Measurements from ENCODE around the gene OARD1. TPM values are rescaled to one million over a fixed set of nuclear protein-coding genes. Genes with fewer than 3 reads are reported as not detected.

OARD1 gene
- total RNA-seq, 1 experiment from 2014 or later: 12.1 TPM

DNA sequence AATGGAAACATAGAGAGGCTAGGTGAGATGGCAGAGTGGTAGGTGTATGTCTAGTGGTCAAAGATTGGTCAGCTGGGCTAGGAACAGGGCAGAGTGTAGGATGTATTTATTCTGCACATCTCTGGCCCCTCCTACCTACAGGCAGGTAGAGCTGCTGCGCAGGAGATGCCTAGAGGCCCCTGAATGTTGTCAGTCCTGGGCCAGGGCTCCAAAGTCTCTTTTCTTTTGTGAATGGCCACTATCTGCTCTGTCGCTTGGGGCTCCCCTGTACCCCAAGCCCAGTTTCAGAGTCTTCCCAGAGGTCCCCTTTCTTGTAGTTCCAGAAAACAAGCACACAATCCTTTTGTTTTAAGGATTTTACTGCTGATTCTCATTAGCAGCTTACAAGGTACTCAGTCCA lies 24.9 kb downstream of the OARD1 start:
- ATAC-seq (no peak), DNase-seq (no peak)
- TF ChIP-seq EZH2 (IDR thresholded peaks at IDR 0.05; ENCODE audit: low read length, unreplicated experiment): no peak
- intact Hi-C loops (cut with micrococcal nuclease): no loop called here
- H3F3A ChIP-seq (ENCODE audit: low read length, unreplicated experiment): no peaks in the 10 kb centered on the region
- no peaks in the 10 kb centered on the region for H3K36me3 ChIP-seq (ENCODE audit: low read depth, low read length)
- no peak overlapping the region for H2AFZ ChIP-seq (ENCODE audit: low read length)
- POLR2A ChIA-PET (ENCODE audit: unreplicated experiment): no interaction called here
- H3K9me2 ChIP-seq (replicated peaks; ENCODE audit: low read length): no peaks in the 10 kb centered on the region
- no peaks in the 10 kb centered on the region for H3K27me3 ChIP-seq (ENCODE audit: low read length)
- no peaks in the 10 kb centered on the region for H3K9me3 ChIP-seq (ENCODE audit: low read length)
- H3K27ac ChIP-seq (ENCODE audit: low read length): no peak overlapping the region
- no peaks in the 10 kb centered on the region for H3K4me1 ChIP-seq (ENCODE audit: insufficient read depth, low read length)
- no peak overlapping the region for H3K4me2 ChIP-seq (ENCODE audit: low read length)
- H3K79me2 ChIP-seq (ENCODE audit: low read length): no peaks in the 10 kb centered on the region
- H3K4me3 ChIP-seq (ENCODE audit: low read length): no peak overlapping the region
- CTCF ChIA-PET: no interaction called here
- BruUV-seq (replicated peaks): no TSS peak
- no peak overlapping the region for H3K9ac ChIP-seq (ENCODE audit: low read length)
- no peaks in the 10 kb centered on the region for H4K20me1 ChIP-seq (ENCODE audit: low read length)

DNA sequence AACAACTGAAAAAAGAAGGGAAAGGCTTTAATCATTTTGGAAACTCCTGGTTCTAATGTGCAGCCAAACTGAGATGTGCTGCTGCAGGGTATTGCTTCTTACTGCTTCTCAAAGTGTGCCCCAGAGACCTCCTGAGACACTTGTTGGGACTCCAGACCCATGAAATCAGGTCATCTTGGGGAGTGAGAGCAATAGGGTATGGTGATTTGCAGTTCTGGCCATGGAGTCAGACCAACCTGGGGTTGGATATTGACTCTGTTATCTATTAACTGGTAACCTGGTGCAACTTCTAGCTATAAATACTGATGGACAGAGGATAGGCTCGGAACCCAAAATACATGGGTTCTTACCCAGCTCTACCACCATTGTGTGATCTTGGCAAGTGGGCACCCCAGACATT lies 26.1 kb downstream of the OARD1 start:
- DNase-seq (no peak), ATAC-seq (no peak)
- H3K27me3 ChIP-seq (ENCODE audit: low read length): no peaks in the 10 kb centered on the region
- no peaks in the 10 kb centered on the region for H3K79me2 ChIP-seq (ENCODE audit: low read length)
- ChIA-PET POLR2A (ENCODE audit: unreplicated experiment) (interaction anchor here (0.5 kb wide), 1 partner anchor 48 kb away, joined by 4 read pairs; no protein-coding TSS in a partner anchor), CTCF (no interaction called here)
- no peaks in the 10 kb centered on the region for H3K36me3 ChIP-seq (ENCODE audit: low read depth, low read length)
- H3K4me3 ChIP-seq (ENCODE audit: low read length): no peak overlapping the region
- no peak overlapping the region for H3K9ac ChIP-seq (ENCODE audit: low read length)
- no peaks in the 10 kb centered on the region for H3K9me3 ChIP-seq (ENCODE audit: low read length)
- H3K4me2 ChIP-seq (ENCODE audit: low read length): no peak overlapping the region
- TF ChIP-seq EZH2phosphoT487 (IDR thresholded peaks at IDR 0.05; ENCODE audit: borderline replicate concordance, low read length): no peak
- TF ChIP-seq EZH2 (IDR thresholded peaks at IDR 0.05; ENCODE audit: low read length, unreplicated experiment): no peak
- TF ChIP-seq, protein P1, sequence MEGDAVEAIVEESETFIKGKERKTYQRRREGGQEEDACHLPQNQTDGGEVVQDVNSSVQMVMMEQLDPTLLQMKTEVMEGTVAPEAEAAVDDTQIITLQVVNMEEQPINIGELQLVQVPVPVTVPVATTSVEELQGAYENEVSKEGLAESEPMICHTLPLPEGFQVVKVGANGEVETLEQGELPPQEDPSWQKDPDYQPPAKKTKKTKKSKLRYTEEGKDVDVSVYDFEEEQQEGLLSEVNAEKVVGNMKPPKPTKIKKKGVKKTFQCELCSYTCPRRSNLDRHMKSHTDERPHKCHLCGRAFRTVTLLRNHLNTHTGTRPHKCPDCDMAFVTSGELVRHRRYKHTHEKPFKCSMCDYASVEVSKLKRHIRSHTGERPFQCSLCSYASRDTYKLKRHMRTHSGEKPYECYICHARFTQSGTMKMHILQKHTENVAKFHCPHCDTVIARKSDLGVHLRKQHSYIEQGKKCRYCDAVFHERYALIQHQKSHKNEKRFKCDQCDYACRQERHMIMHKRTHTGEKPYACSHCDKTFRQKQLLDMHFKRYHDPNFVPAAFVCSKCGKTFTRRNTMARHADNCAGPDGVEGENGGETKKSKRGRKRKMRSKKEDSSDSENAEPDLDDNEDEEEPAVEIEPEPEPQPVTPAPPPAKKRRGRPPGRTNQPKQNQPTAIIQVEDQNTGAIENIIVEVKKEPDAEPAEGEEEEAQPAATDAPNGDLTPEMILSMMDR (conservative IDR thresholded peaks at IDR 0.05; ENCODE audit: low read depth, low read length): no peak
- H3F3A ChIP-seq (ENCODE audit: low read length, unreplicated experiment): no peaks in the 10 kb centered on the region
- no peaks in the 10 kb centered on the region for H3K9me2 ChIP-seq (replicated peaks; ENCODE audit: low read length)
- BruUV-seq (replicated peaks): no TSS peak
- intact Hi-C loops (cut with micrococcal nuclease): no loop called here
- no peaks in the 10 kb centered on the region for H4K20me1 ChIP-seq (ENCODE audit: low read length)
- H2AFZ ChIP-seq (ENCODE audit: low read length): no peak overlapping the region
- H3K4me1 ChIP-seq (ENCODE audit: insufficient read depth, low read length): peaks cover 1% of the 10 kb centered on the region
- H3K27ac ChIP-seq (ENCODE audit: low read length): no peak overlapping the region

DNA sequence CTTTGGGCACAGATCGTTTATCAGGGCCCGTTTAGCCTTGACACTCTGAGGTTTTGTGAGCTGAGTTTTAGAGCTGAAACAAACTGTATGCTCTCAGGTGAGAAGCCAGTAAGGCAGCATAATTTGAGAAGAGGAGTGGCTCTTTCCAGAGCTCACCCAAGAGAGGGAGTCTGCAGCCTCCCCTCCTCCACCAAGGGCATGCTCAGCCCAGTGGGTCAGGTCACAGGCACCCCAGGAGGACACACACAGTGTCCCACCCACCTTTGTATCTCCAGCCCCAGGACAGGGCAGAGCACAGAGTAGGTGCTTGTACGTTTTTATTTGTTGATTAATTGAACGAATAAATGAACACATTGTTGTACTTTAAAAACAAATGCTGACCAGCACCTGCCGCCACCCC lies 26.5 kb downstream of the OARD1 start:
- Histone ChIP-seq H3K27ac (ENCODE audit: low read length) (no peak overlapping the region), H3K4me1 (ENCODE audit: insufficient read depth, low read length) (peaks cover 6% of the 10 kb centered on the region), H3K36me3 (ENCODE audit: low read depth, low read length) (no peaks in the 10 kb centered on the region), H3K4me2 (ENCODE audit: low read length) (no peak overlapping the region), H2AFZ (ENCODE audit: low read length) (no peak overlapping the region), H3K9me3 (ENCODE audit: low read length) (no peaks in the 10 kb centered on the region), H4K20me1 (ENCODE audit: low read length) (no peaks in the 10 kb centered on the region), H3F3A (ENCODE audit: low read length, unreplicated experiment) (no peaks in the 10 kb centered on the region), H3K4me3 (ENCODE audit: low read length) (no peak overlapping the region), H3K27me3 (ENCODE audit: low read length) (no peaks in the 10 kb centered on the region), H3K9ac (ENCODE audit: low read length) (no peak overlapping the region), H3K9me2 (replicated peaks; ENCODE audit: low read length) (no peaks in the 10 kb centered on the region), H3K79me2 (ENCODE audit: low read length) (no peaks in the 10 kb centered on the region)
- DNase-seq (no peak), ATAC-seq (no peak)
- intact Hi-C loops (cut with micrococcal nuclease): no loop called here
- no peak for TF ChIP-seq EZH2phosphoT487 (IDR thresholded peaks at IDR 0.05; ENCODE audit: borderline replicate concordance, low read length)
- POLR2A ChIA-PET (ENCODE audit: unreplicated experiment): interaction anchor here (0.5 kb wide), 1 partner anchor 48 kb away, joined by 4 read pairs; no protein-coding TSS in a partner anchor
- CTCF ChIA-PET: no interaction called here
- no TSS peak for BruUV-seq (replicated peaks)

DNA sequence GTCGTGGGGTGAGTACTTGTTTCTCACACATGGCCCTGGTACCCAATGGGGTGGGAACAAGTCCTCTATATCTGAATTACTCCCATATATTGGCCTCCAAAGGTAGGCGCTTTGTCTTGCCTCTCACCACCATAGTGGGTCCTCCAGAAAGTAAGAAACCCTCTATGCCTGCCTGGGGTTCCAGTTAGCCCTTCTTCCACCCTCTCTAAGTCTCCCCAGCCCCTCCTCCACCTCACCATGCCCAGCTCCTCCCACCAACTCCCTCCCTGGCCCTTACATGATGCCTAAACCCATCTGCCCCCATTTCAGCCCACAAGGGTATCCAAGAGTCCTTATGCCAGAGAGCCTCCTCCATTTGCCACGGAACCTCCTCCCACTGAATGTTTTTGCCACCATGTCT lies 29.0 kb downstream of the OARD1 start:
- ChIA-PET POLR2A (ENCODE audit: unreplicated experiment) (no interaction called here), CTCF (no interaction called here)
- peaks cover 16% of the 10 kb centered on the region for H3K4me1 ChIP-seq (ENCODE audit: insufficient read depth, low read length)
- H3K9me3 ChIP-seq (ENCODE audit: low read length): no peaks in the 10 kb centered on the region
- H3K36me3 ChIP-seq (ENCODE audit: low read depth, low read length): no peaks in the 10 kb centered on the region
- no peak for ATAC-seq
- intact Hi-C loops (cut with micrococcal nuclease): no loop called here
- BruUV-seq (replicated peaks): no TSS peak
- H3K79me2 ChIP-seq (ENCODE audit: low read length): no peaks in the 10 kb centered on the region
- no peak overlapping the region for H3K27ac ChIP-seq (ENCODE audit: low read length)
- no peak overlapping the region for H3K9ac ChIP-seq (ENCODE audit: low read length)
- TF ChIP-seq, protein P1 (conservative IDR thresholded peaks at IDR 0.05; ENCODE audit: low read depth, low read length): no peak
- TF ChIP-seq EZH2phosphoT487 (IDR thresholded peaks at IDR 0.05; ENCODE audit: borderline replicate concordance, low read length) (no peak), EZH2 (IDR thresholded peaks at IDR 0.05; ENCODE audit: low read length, unreplicated experiment) (no peak)
- no peaks in the 10 kb centered on the region for H4K20me1 ChIP-seq (ENCODE audit: low read length)
- no peak for DNase-seq
- no peak overlapping the region for H3K4me2 ChIP-seq (ENCODE audit: low read length)
- no peaks in the 10 kb centered on the region for H3K27me3 ChIP-seq (ENCODE audit: low read length)
- H2AFZ ChIP-seq (ENCODE audit: low read length): no peak overlapping the region
- H3K9me2 ChIP-seq (replicated peaks; ENCODE audit: low read length): no peaks in the 10 kb centered on the region
- H3K4me3 ChIP-seq (ENCODE audit: low read length): no peak overlapping the region
- H3F3A ChIP-seq (ENCODE audit: low read length, unreplicated experiment): no peaks in the 10 kb centered on the region
